Fibroblast of lung (primary cell): ENCODE measurements around the gene OR56A1.

Source experiments
- EZH2 ChIP-seq: IDR thresholded peaks from 2 replicates; pipeline ENCODE4 v1.5.1; 2012; ENCODE audit warnings: low read length, control low read depth, mild to moderate bottlenecking; ENCODE audit errors: missing control alignments
- TF ChIP-seq, protein P1 (sequence below), 2 donors: IDR thresholded peaks in 1 of 2; conservative IDR thresholded peaks in 1 of 2; 1 replicate in 1 of 2; 2 replicates in 1 of 2; pipeline ENCODE4 v1.5.1; 2011 to 2012; ENCODE audit warnings: low read length in 2 of 2, control low read depth in 1 of 2, inconsistent platforms in 1 of 2, low read depth in 1 of 2, mild to moderate bottlenecking in 1 of 2

DNA sequence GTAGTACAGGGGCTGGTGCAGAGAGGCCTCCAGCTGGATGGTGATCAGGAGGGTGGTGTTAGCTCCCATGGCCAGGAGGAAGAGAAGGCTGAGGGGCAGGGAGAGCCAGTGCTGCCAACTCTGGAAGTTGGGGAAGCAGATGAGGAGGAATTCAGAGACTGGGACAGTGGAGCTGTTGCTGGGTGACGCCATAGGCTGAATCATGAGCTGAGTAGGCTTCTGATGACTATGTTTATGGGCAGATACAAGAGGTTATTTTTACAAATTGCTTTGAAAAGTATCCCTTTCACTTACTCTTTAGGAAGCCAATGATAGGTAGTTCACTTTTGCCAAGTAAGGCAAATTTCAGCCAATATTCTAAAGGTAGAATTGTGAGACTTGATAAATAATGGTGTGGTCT, 3.1 kb downstream of the OR56A1 start:
- TF ChIP-seq, protein P1, sequence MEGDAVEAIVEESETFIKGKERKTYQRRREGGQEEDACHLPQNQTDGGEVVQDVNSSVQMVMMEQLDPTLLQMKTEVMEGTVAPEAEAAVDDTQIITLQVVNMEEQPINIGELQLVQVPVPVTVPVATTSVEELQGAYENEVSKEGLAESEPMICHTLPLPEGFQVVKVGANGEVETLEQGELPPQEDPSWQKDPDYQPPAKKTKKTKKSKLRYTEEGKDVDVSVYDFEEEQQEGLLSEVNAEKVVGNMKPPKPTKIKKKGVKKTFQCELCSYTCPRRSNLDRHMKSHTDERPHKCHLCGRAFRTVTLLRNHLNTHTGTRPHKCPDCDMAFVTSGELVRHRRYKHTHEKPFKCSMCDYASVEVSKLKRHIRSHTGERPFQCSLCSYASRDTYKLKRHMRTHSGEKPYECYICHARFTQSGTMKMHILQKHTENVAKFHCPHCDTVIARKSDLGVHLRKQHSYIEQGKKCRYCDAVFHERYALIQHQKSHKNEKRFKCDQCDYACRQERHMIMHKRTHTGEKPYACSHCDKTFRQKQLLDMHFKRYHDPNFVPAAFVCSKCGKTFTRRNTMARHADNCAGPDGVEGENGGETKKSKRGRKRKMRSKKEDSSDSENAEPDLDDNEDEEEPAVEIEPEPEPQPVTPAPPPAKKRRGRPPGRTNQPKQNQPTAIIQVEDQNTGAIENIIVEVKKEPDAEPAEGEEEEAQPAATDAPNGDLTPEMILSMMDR (conservative IDR thresholded peaks at IDR 0.05 in 1 of 2, IDR thresholded peaks at IDR 0.05 in 1 of 2; ENCODE audit: low read depth in 1 of 2, low read length in 2 of 2) = no peak
- TF ChIP-seq EZH2 = no peak
